ENCODE data around the gene TLE6.
"Not testable (repeated sequence)": the region's sequence is repeated elsewhere in the genome, so short reads cannot be mapped to it uniquely, and the experiment has no call there.

The TLE6 gene

DNA sequence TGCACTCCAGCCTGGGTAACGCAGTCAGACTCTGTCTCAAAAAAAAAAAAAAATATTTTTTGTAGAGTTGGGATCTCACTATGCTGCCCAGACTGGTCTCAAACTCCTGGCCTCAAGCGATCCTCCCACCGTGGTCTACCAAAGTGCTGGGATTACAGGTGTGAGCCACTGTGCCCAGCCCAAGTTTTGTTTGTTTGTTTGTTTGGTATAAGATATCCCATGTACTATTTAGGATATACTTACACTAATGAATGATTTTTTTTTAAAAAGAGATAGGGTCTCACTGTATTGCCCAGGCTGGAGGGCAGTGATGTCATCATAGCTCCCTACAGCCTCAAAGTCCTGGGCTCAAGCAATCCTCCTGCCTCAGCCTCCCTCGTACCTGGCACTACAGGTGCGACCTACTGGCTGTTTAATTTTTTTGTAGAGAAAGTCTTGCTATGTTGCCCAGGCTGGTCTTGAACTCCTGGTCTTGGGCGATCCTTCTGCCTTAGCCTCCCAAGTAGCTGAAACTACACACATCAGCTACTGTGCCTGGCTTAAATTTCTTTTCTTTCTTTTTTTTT, 24.0 kb downstream of the TLE6 start:
- H3K4me3 ChIP-seq (ENCODE audit: low read depth, low read length) = no peak overlapping the region

DNA sequence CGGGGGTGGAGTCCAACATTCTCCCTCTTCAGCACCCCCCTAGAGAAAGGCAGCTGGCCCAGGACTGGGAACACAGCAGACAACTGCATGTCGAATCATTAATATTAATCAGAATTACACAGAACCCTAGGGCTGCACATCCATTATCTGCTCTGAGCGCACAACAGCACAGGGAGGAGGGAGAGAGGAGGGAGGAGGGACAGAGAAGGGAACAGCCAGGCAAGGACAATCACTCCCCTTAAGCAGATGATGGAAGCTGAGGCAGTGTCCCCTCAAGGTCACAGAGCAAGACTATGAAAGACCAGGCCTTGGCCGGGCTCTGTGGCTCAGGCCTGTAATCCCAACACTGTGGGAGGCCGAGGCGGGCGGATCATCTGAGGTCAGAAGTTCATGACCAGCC, 25.7 kb downstream of the TLE6 start:
- no peak overlapping the region for H3K4me3 ChIP-seq (ENCODE audit: low read depth, low read length)

DNA sequence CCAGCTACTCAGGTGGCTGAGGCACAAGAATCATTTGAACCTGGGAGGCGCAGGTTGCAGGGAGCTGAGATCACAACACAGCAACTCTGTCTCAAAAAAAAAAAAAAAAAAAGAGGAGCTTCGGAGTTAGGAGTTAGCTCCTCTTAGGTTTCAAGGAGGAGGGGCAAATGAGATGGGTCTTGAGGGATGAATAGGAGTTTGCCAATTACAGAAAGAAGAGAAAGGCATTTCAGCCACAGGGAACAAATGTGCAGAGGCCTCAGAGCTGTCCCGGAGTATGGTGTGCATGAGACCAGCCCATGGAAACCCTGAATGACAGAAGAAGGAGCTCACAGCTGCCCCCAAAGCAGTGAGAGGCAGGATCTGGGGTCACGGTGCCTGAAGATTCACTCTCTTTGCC, 27.2 kb downstream of the TLE6 start:
- no peak overlapping the region for H3K4me3 ChIP-seq (ENCODE audit: low read depth, low read length)

DNA sequence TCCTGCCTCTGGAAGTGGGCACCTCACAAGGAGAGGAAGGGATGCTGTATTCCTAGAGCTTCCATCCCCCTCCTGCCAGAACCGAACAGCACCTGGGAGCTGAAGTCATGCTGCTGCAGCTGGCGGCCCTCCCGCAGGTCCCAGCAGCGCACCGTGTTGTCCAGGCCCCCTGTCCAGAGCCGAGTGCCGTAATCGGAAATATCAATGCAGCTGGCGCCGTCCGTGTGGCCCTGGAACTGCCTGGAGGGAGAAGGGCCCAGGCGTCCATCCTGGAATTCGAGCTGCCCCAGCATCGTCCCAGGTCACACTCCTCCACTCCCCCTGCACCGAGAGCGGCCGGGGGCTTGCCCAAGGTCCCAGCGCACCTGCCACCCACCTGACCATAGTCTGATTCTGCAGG, 28.0 kb downstream of the TLE6 start:
- H3K4me3 ChIP-seq (ENCODE audit: low read depth, low read length) = no peak overlapping the region

DNA sequence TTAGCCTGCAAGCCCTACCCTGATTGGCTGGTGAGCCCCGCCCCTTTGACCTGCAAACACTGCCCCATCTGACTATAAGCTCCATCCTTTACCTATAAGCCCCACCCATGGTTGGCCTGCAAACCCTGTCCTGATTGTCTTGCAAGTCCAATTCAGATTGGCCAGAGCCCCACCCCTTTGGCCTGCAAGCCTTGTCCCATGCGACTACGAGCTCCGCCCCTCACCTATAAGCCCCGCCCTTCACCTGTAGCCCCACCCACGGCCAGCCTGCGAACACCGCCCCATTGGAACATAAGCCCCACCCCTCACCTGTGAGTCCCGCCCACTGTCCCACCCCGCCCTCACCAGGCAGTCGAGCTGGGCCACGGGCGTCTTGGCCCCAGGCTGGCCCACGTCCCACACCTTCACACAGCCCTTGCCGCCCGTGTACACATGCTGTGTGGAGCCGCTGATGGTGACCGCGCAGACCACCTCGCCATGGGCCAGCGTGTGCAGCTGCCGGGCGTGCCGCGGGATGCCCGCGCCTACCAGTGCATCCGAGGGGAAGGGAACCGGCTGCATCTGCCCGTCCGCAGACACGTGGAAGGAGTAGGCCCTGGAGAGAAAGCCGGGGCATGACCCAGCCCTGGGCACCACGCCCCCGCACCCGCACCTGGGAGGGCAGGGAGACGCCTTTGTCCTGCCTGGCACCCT, 28.9 kb downstream of the TLE6 start:
- no peak overlapping the region for H3K4me3 ChIP-seq (ENCODE audit: low read depth, low read length)

DNA sequence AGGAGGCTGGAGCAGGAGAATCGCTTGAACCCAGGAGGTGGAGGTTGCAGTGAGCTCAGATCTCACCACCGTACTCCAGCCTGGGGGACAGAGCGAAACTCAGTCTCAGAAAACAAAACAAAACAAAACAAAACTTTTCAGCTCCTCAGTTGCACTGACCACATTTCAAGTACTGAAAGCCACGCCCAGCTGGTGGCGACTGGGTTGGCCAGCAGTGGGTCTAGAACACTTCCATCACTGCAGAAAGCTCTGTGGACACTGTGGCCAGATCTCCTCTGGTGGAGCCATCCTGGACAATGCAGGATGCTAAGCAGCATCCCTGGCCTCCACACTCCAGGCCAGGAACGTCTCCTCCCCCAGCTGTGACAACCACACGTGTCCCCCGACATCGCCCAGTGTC, 30.6 kb downstream of the TLE6 start:
- H3K4me3 ChIP-seq (ENCODE audit: low read depth, low read length) = no peak overlapping the region

DNA sequence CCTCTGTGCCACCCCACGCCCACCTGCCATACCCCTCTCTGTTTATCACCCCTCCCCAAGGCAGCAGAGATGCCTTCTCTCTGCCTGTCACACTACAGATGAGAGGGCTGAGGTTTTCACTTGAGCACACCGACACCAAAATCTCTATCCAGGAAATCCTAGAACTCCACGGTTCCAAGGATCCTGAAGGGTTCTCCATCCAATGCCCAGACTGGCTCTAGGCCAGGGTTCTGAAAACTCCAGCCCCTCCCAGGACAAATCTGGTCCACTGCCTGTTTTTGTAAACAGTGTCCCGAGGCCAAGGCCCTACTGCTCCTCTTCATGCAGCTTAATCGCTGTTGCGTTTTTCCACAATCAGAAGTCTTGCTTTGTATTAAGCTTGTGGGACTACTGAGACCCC, 31.6 kb downstream of the TLE6 start:
- H3K4me3 ChIP-seq (ENCODE audit: low read depth, low read length) = no peak overlapping the region

DNA sequence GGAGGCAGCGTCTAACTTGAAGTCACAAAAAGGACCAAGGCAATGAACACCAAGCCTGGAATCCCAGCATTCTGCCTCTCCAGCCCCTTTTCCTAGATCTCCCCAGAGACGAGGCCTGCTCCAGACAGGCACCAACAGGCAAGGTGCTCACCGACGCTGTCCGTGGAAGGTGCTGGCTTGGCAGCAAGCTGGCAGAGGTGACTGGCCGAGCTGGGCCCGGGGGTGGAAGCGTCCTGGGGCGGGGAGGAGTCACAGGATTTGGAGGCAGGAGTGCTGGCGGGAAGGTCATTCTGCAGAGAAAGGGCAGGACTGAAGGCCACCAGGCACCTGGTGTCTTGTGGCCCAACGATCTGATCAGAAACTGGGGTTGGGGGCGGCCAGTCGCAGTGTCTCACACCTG, 33.5 kb downstream of the TLE6 start:
- H3K4me3 ChIP-seq (ENCODE audit: low read depth, low read length) = no peak overlapping the region

DNA sequence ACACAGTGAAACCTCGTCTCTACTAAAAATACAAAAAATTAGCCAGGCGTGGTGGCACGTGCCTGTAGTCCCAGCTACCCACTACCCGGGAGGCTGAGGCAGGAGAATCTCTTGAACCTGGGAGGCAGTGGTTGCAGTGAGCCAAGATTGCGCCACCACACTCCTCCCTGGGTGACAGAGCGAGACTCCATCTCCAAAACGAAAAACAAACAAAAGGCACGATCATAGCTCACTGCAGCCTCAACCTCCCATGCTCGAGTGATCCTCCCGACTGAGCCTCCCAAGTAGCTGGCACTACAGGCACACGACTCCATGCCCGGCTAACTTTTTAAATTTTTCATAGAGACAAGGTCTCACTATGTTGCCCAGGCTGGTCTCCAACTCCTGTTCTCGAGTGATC, 34.7 kb downstream of the TLE6 start:
- H3K4me3 ChIP-seq (ENCODE audit: low read depth, low read length) = not testable (repeated sequence)

DNA sequence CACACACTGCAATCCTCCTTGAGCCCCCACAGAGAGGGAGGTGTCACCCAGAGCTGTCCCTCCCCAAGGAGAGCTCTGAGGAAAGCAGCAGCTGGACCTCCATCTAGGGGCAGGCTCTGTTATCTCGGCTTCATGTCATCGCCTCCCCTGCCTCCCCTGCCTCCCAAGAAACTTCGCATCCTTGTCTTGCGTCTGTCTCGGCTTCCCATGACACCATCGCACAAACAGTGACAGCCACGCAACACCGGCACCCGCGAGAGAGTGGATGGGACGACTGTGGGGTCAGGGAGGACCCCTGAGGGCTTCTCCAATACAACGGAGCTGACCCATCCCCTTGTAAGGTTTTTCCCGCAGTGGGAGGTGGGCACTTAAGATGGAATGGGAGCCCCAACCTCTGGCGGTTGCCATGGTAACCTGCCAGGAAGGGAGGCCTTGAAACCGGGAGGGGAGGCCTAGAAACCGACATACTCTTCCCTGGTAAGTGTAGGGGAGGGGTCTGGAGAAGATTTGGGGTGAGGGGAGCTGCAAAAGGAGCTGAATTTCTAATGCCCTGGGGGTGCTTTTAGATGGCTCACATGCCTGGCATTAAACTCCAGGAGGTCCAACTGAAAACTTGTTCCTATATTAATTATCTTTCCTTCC, 35.4 kb downstream of the TLE6 start:
- H3K4me3 ChIP-seq (ENCODE audit: low read depth, low read length) = no peak overlapping the region

DNA sequence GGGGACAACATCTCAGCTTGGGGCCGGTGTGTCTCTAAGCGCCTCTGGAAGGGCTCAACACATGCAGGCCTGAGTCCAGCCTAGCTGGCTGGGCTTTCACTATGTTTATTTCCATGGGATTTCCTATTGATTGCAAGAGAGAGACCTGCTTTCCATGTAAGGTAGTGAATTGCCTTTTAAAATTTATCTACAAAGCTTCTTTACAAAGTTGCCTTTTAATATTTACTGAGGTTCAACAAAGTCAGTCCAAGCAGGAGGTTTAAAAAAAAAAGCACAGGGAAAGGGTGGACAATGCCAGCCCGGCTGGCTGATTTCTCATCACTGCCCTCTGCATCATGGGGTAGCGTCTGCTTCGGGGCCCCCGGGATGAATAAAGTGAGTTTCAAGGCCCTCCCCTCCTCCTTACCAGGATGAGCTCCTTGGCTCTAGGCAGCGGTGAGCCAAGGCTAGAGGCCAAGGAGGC, 35.9 kb downstream of the TLE6 start:
- H3K4me3 ChIP-seq (ENCODE audit: low read depth, low read length) = no peak overlapping the region

DNA sequence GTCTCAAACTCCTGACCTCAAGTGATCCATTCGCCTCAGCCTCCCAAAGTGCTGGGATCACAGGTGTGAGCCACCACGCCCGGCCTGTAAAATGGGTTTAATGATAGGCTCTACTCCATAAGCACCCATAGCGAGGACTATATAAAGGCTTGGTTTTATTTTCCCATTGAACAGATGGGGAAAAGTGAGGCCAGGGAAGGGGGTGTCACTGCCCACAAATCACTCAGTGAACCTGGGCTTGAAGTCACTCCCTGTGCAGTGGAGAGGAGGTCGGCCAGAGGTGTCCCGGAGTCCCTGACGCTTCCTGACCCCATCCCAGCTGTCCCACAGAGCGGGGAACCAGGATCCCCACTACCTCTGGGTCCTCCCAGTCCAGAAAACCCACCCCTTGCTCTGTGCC, 36.8 kb downstream of the TLE6 start:
- no peak overlapping the region for H3K4me3 ChIP-seq (ENCODE audit: low read depth, low read length)

DNA sequence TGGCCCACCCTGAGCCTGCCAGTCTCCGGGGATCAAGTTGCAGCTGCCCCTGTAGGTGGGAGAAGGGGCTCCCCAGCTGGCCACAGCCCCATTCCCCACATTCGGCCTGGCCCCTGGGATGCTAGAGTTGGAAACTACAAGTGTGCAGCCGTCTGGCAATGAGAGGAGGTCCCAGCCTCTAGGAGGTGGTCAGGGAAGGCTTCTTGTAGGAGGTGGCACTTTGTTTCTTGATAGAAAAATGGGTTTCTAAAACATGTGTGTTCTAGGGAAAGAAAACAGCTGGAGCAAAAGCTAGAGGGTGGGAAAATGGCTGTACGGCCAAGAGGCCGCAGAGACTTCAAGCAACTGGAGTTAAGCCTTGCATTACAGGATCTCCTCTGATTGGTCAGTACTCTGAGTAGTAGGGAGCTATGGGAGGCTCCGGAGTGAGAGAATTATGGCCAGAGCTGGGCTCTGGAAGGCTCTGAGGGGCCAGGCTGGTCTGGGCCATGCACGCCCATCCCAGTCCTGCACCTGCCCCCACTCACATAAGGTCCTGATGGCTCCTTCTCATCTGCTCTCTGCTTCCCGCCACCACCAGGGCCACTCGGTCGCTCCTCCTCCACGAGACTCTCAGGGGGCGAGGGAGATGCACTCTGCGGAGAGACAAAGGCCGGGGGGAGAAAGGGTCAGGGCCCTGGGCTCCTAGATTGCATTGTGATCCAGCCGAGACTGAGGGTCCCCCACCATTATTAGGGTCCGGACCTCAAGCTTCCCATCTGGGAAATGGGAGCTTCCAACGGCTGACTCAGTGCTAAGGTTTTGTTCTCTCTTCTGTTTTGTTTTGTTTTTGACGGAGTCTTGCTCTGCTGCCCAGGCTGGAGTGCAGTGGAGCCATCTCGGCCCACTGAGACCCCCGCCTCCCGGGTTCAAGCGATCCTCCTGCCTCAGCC, 38.0 kb downstream of the TLE6 start:
- H3K4me3 ChIP-seq (ENCODE audit: low read depth, low read length) = no peak overlapping the region

DNA sequence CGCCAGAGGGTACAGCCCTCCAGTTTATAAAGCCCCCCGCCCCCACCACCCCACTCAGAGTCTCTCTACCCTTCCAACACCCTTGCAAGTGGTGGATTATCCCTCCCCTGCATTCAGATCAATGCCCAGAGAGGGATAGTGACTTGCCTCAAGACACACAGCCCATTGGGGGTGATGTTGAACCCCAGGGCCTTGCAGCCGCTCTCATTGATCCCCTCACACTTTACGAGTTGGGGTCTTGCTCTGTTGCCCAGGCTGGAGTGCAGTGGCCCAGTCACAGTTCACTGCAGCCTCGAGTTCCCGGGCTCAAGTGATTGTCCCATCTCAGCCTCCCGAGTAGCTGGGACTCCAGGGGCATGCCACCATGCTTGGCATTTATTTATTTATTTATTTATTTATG, 40.6 kb downstream of the TLE6 start:
- no peak overlapping the region for H3K4me3 ChIP-seq (ENCODE audit: low read depth, low read length)

DNA sequence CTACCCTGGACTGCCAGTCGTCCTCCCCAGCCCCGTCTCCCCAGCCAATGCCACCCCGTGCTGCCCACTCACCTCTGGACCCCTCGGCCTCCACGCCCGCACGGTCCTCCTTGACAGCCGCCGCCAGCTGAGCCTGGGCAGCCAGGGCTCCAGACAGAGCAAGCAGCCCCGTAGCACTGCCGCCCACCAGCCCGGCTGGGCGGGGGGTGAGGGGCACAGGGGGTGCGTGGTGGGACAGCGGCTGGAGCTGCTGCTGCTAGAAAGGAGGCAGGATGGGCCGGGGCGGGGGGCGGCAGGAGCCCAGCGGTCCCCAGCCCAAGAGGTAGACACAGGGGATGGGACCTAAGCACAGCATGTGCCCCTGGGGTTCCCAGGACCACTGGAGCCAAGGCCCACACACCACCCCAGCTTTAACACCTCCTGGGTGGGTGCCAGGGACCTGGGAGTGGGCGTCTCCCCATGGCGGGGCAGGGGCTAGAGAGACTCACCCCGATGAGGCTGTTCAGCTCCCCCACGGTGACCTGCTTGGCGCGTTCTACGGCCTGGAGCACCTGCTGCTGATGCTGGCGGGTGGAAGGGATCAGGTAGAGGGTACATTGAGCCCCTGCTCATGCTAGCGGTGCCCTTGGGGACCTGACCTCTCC, 42.0 kb downstream of the TLE6 start:
- H3K4me3 ChIP-seq (ENCODE audit: low read depth, low read length) = no peak overlapping the region

DNA sequence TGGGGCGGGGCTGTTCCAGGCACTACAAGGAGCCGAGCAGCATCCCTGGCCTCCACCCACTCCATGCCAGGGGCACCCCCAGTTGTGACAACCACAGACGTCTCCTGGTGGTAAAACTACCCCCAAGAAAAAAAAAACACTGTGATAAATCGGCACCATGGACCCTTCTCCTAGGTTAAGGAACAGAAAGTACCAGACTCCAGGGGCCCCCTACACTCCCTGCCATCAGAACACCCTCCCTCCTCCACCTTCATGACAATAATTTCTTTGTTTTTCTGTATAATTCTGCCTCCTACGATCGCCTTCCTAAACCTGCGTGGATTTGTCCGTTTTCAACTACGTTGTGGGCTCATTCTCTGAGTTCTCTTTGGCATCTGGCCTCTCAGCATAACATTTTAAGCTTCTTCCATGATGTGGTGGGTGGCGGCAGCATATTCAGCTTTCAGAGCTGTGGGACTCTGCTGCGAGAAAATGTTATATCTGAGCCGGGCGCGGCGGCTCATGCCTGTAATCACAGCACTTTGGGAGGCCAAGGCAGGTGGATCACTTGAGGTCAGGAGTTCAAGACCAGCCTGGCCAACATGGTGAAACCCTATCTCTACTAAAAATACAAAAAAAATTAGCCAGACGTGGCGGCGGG, 43.1 kb downstream of the TLE6 start:
- H3K4me3 ChIP-seq (ENCODE audit: low read depth, low read length) = no peak overlapping the region

DNA sequence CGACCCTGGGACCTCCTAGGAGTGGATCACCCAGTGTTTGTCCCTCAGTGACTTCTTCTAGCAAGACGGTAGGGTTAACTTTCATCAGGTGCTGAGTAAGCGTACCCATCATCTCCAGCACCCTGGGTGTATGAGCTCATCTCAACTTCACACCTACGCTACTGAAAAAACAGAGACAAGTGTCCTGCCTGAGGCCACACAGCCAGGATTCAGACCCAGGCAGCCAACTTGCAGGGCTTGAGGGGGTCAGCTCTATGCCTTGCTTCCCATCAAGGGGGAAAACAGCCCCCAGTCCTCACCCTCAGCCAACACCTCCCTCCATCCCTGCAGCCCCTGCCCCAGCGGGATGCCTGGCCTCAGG, 47.1 kb downstream of the TLE6 start:
- H3K4me3 ChIP-seq (ENCODE audit: low read depth, low read length) = no peak overlapping the region

DNA sequence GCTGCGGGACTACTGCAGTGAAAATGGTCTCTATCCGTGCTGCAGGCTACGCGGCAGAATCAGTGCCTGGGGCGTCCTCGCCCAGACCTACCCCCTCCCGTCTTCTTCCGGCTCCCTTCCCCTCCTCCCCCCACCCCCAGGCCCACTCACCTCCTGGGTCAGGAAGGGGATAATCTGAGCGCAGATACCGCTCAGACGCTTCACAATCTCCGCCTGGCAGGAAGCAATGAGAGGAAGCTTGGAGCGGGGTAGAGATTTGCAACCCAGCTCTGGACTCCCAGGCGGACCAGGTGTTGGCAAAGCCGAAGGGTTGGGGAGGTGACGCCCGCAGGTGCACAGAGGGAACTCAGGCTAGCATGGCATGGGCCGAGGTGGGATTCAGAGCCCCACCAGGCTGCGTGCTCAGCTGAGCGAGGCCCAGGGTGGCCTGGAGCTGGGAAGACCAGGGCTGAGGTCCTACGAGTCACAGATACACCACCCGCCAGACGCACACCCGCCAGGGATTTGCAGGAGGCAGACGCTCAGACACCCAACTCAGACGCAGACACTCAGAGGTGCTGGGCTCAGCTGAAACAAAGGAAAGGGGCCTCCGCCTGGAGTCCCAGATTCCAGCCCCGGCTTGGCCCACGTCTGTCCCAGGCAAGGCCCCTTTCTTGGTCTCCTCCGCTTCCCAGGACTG, 47.6 kb downstream of the TLE6 start:
- H3K4me3 ChIP-seq (ENCODE audit: low read depth, low read length) = no peak overlapping the region

DNA sequence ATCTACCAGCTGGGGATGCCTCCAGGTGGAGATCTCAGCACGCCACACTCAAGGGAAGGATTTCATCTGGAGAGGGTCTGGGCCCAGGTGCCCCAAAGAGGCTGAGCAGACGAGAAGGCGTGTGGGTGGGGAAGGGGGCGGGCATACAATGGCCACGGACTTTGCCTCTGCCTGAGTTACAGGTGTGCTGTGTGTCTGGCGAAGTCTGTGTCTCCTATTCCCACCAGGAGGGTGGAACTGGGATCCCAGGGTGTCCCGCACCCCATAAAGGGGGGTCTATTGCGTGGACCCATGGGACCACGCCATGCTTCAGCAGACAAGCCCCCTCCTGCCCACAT, 48.2 kb downstream of the TLE6 start:
- no peak overlapping the region for H3K4me3 ChIP-seq (ENCODE audit: low read depth, low read length)

DNA sequence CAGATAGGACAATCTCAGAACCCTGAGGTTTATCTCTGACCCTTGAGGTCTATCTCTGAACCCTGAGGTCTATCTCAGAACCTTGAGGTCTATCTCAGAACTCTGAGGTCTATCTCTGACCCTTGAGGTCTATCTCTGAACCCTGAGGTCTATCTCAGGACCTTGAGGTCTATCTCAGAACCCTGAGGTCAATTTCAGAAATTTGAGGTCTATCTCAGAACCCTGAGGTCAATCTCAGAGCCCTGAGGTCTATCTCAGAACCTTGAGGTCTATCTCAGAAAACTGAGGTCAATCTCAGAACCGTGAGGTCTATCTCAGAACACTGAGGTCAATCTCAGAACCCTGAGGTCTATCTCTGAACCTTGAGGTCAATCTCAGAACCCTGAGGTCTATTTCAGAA, 49.4 kb downstream of the TLE6 start:
- H3K4me3 ChIP-seq (ENCODE audit: low read depth, low read length) = no peak overlapping the region

All from iPS-11a (cell line).